IMR-90 (cell line): ENCODE measurements around the gene GABBR2. TPM values are rescaled to one million over a fixed set of nuclear protein-coding genes. Genes with fewer than 3 reads are reported as not detected.

Source experiments
- ATAC-seq: fragments of 200-7000 bp; cut with Tn5 transposase; 2 replicates; pipeline ENCODE4 v1.9.1; 2020; ENCODE audit warnings: low read depth, mild to moderate bottlenecking, moderate library complexity
- BruUV-seq: library from RNA; stranded (reverse); fragments of 400-500 nt; replicated peaks from 2 replicates; lab custom pipeline; 2021; lab: Mats Ljungman, UMichigan
- CTCF ChIA-PET: fragments of 300-600 bp; formaldehyde crosslinking; extraction: SDS; loops from one replicate; lab custom pipeline; 2021; ENCODE audit warnings: antibody characterized with exemption; lab: Yijun Ruan, JAX
- POLR2A ChIA-PET: fragments of 300-600 bp; sonication (Branson Sonifier 250); formaldehyde crosslinking; loops from one replicate; lab custom pipeline; 2022; ENCODE audit warnings: antibody characterized with exemption; ENCODE audit not compliant: unreplicated experiment; lab: Charles Lee
- DNase-seq: peaks from one replicate; pipeline ENCODE4 v3.0.0; 2013
- H2AFZ ChIP-seq: replicated peaks from 2 replicates; pipeline ENCODE3; 2013; ENCODE audit warnings: low read length, mild to moderate bottlenecking; ENCODE audit not compliant: poor library complexity
- H2AK5ac ChIP-seq: 2 replicates; pipeline ENCODE4 v1.6.1; 2013; ENCODE audit warnings: low read depth, low read length, inconsistent platforms
- H2AK9ac ChIP-seq: replicated peaks from 2 replicates; pipeline ENCODE3; 2013; ENCODE audit warnings: mild to moderate bottlenecking, low read depth, low read length, moderate library complexity; ENCODE audit not compliant: poor library complexity
- H2BK120ac ChIP-seq: 2 replicates; pipeline ENCODE4 v1.6.1; 2013; ENCODE audit warnings: low read depth, low read length, inconsistent platforms
- H2BK15ac ChIP-seq: 3 replicates; pipeline ENCODE4 v1.6.1; 2013; ENCODE audit warnings: low read depth, low read length, inconsistent platforms
- H2BK20ac ChIP-seq: 2 replicates; pipeline ENCODE4 v1.6.1; 2013; ENCODE audit warnings: low read depth, mild to moderate bottlenecking, inconsistent platforms, low read length, moderate library complexity
- H2BK5ac ChIP-seq: 2 replicates; pipeline ENCODE4 v1.6.1; 2013; ENCODE audit warnings: mild to moderate bottlenecking, low read depth, low read length, inconsistent platforms; ENCODE audit not compliant: poor library complexity, severe bottlenecking
- H3K14ac ChIP-seq: replicated peaks from 2 replicates; pipeline ENCODE4 v1.6.1; 2013; ENCODE audit warnings: low read depth, low read length, inconsistent platforms
- H3K18ac ChIP-seq: 2 replicates; pipeline ENCODE4 v1.6.1; 2013; ENCODE audit warnings: low read depth, low read length, control low read depth
- H3K23ac ChIP-seq: 2 replicates; pipeline ENCODE4 v1.6.1; 2013; ENCODE audit warnings: low read depth, low read length, inconsistent platforms
- H3K27ac ChIP-seq: 2 replicates; pipeline ENCODE4 v1.5.1; 2013; ENCODE audit warnings: mild to moderate bottlenecking, control low read depth, low read length; ENCODE audit not compliant: insufficient read depth
- H3K27me3 ChIP-seq: 2 replicates; pipeline ENCODE4 v1.6.1; 2013; ENCODE audit warnings: low read length; ENCODE audit not compliant: control insufficient read depth, insufficient read depth
- H3K36me3 ChIP-seq: 2 replicates; pipeline ENCODE4 v1.6.1; 2013; ENCODE audit warnings: low read length, mixed read lengths; ENCODE audit not compliant: control insufficient read depth, insufficient read depth
- H3K4ac ChIP-seq: 2 replicates; pipeline ENCODE4 v1.6.1; 2013; ENCODE audit warnings: low read depth, low read length, inconsistent platforms
- H3K4me1 ChIP-seq: 2 replicates; pipeline ENCODE4 v1.6.1; 2013; ENCODE audit warnings: low read length, mixed read lengths; ENCODE audit not compliant: control insufficient read depth, insufficient read depth
- H3K4me2 ChIP-seq: 2 replicates; pipeline ENCODE4 v1.6.1; 2013; ENCODE audit warnings: low read depth, mild to moderate bottlenecking, control low read depth, low read length, moderate library complexity
- H3K4me3 ChIP-seq: 2 replicates; pipeline ENCODE4 v1.5.1; 2013; ENCODE audit warnings: low read depth, mild to moderate bottlenecking, control low read depth, low read length, moderate library complexity; ENCODE audit not compliant: insufficient read depth
- H3K56ac ChIP-seq: 2 replicates; pipeline ENCODE4 v1.6.1; 2013; ENCODE audit warnings: low read length, inconsistent platforms; ENCODE audit not compliant: insufficient read depth; ENCODE audit errors: extremely low read depth
- H3K79me1 ChIP-seq, 2 experiments: 2 replicates each; pipeline ENCODE4 v1.6.1; 2013; ENCODE audit warnings: low read length in 2 of 2, inconsistent platforms in 1 of 2, low read depth in 1 of 2
- H3K9ac ChIP-seq: 2 replicates; pipeline ENCODE4 v1.6.1; 2013; ENCODE audit warnings: low read depth, low read length, control low read depth
- H3K9me1 ChIP-seq: 2 replicates; pipeline ENCODE4 v1.6.1; 2013; ENCODE audit warnings: low read length, inconsistent platforms; ENCODE audit not compliant: insufficient read depth
- H3K9me3 ChIP-seq: 2 replicates; pipeline ENCODE4 v1.6.1; 2013; ENCODE audit warnings: low read length; ENCODE audit not compliant: control insufficient read depth, insufficient read depth
- H4K20me1 ChIP-seq: 2 replicates; pipeline ENCODE4 v1.6.1; 2013; ENCODE audit warnings: low read length, inconsistent platforms; ENCODE audit not compliant: insufficient read depth
- H4K5ac ChIP-seq: 2 replicates; pipeline ENCODE4 v1.6.1; 2013; ENCODE audit warnings: mild to moderate bottlenecking, low read depth, low read length, control low read depth
- H4K8ac ChIP-seq, 2 experiments: 2 replicates each; pipeline ENCODE4 v1.6.1; 2013; ENCODE audit warnings: low read depth in 2 of 2, low read length in 2 of 2, control low read depth in 1 of 2, inconsistent platforms in 1 of 2
- H4K91ac ChIP-seq: 2 replicates; pipeline ENCODE4 v1.6.1; 2013; ENCODE audit warnings: low read depth, low read length, inconsistent platforms; ENCODE audit not compliant: insufficient read depth
- BHLHE40 ChIP-seq: fragments of 150-350 bp; IDR thresholded peaks from 2 replicates; pipeline ENCODE4 v1.6.1; 2016; ENCODE audit warnings: mild to moderate bottlenecking, low read depth, low read length
- CEBPB ChIP-seq: IDR thresholded peaks from 2 replicates; pipeline ENCODE4 v1.6.1; 2012; ENCODE audit warnings: low read depth, low read length, improper control_type of control experiment
- CHD1 ChIP-seq: IDR thresholded peaks from 2 replicates; pipeline ENCODE4 v1.6.1; 2012; ENCODE audit warnings: low read depth, low read length, improper control_type of control experiment
- FOS ChIP-seq: fragments of 150-350 bp; IDR thresholded peaks from 2 replicates; pipeline ENCODE4 v1.6.1; 2016; ENCODE audit warnings: low read depth, low read length
- MAFK ChIP-seq: IDR thresholded peaks from 2 replicates; pipeline ENCODE4 v1.6.1; 2012; ENCODE audit warnings: low read depth, low read length, improper control_type of control experiment
- MAZ ChIP-seq: IDR thresholded peaks from 2 replicates; pipeline ENCODE4 v1.6.1; 2012; ENCODE audit warnings: low read depth, mild to moderate bottlenecking, low read length, improper control_type of control experiment, moderate library complexity, borderline replicate concordance
- MXI1 ChIP-seq: IDR thresholded peaks from 2 replicates; pipeline ENCODE4 v1.6.1; 2012; ENCODE audit warnings: low read depth, mild to moderate bottlenecking, low read length, moderate library complexity, borderline replicate concordance
- POLR2A ChIP-seq: IDR thresholded peaks from 2 replicates; pipeline ENCODE4 v1.6.1; 2012; ENCODE audit warnings: mild to moderate bottlenecking, low read depth, low read length
- RAD21 ChIP-seq: IDR thresholded peaks from 2 replicates; pipeline ENCODE4 v1.6.1; 2012; ENCODE audit warnings: low read length, improper control_type of control experiment
- RCOR1 ChIP-seq: IDR thresholded peaks from 2 replicates; pipeline ENCODE4 v1.6.1; 2012; ENCODE audit warnings: mild to moderate bottlenecking, low read length, improper control_type of control experiment; ENCODE audit not compliant: insufficient replicate concordance
- RFX5 ChIP-seq: IDR thresholded peaks from 2 replicates; pipeline ENCODE4 v1.8.0; 2012; ENCODE audit warnings: low read depth, mild to moderate bottlenecking, low read length, moderate library complexity
- SMC3 ChIP-seq: fragments of 150-350 bp; IDR thresholded peaks from 2 replicates; pipeline ENCODE4 v1.6.1; 2016; ENCODE audit warnings: low read depth, mild to moderate bottlenecking, antibody characterized with exemption, low read length, moderate library complexity
- WGBS, 2 experiments: methylation state at CpG; one replicate each; pipeline versions ENCODE4 v1.1.5 to v1.1.7; 2013; ENCODE audit warnings: missing lambda C conversion rate in 2 of 2; ENCODE audit not compliant: insufficient read length in 1 of 2; ENCODE audit errors: extremely low coverage in 2 of 2; 5-methylcytosine and 5-hydroxymethylcytosine counted together
- dilution Hi-C: fragments of 300-500 bp; cut with HindIII; formaldehyde crosslinking; loops from one replicate; pipeline ENCODE4 v1.14.3; 2018; ENCODE audit warnings: low sequenced_read_pairs; ENCODE audit not compliant: unreplicated experiment
- in situ Hi-C: fragments of 300-500 bp; cut with MboI; formaldehyde crosslinking; loops from 3 replicates; pipeline ENCODE4 v1.14.3; 2019; ENCODE audit warnings: low sequenced_read_pairs, inconsistent platforms, mixed read lengths
- intact Hi-C: fragments of 100-400 bp; cut with micrococcal nuclease; formaldehyde crosslinking; loops from 2 replicates; pipeline ENCODE4 v1.10.0; 2022
- polyA plus RNA-seq, 3 experiments: library from polyadenylated mRNA; depleted of rRNA; stranded (reverse); fragments of >200 nt; gene quantifications; 2 replicates each; pipeline ENCODE4 v1.2.3, GENCODE V29; 2012; ENCODE audit warnings: low replicate concordance in 1 of 3
- total RNA-seq: library from RNA; depleted of rRNA; stranded (reverse); fragments of >200 nt; gene quantifications from 2 replicates; pipeline ENCODE4 v1.2.3, GENCODE V29; 2012
- TF ChIP-seq, protein P1 (sequence below): fragments of 150-350 bp; IDR thresholded peaks from 2 replicates; pipeline ENCODE4 v1.6.1; 2016; ENCODE audit warnings: low read depth, mild to moderate bottlenecking, low read length, moderate library complexity, borderline replicate concordance
- TF ChIP-seq, protein P2 (sequence below): conservative IDR thresholded peaks from 2 replicates; pipeline ENCODE4 v1.5.1; 2012; ENCODE audit warnings: mild to moderate bottlenecking, low read depth, low read length, improper control_type of control experiment
- TF ChIP-seq, protein P3 (sequence below): fragments of 150-350 bp; IDR thresholded peaks from 2 replicates; pipeline ENCODE4 v1.6.1; 2017; ENCODE audit warnings: mild to moderate bottlenecking, antibody characterized with exemption, low read length, low read depth

Gene GABBR2
- total and polyA plus RNA-seq, 2 of the 4 experiments (the other 2 are of a cell fraction) = 14.2 to 20.3 TPM

DNA sequence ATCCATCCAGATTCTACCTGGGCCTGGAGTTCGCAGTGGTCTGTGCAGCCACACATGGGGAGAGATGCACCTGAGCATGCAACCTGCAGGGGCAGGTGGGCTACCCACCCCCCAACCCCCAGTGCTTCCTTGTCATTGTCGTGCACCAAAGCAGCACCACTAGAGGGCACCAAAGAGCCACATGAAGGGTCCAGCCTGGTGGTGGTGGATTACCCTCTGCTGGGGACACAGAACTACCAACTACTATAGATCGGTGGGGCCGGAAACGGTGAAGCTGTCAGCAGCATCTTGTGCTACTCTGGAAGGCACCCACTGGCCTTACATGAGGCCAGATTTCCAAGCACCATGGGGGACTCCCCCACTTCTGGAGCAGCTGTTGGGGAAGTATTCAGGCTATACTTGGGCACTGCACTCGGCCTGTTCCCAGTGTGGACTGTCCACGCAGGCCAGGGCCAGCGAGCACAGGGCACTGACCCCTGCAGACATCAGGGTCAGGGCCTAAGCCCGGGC, 393.1 kb downstream of the GABBR2 start:
- no peak overlapping the region; the same call in 2 of the 3 replicates for H2BK15ac ChIP-seq
- H3K9me1 ChIP-seq = peaks cover 21% of the 10 kb centered on the region
- peak overlapping the region; percentile 60; the same call in 1 of the 2 replicates for H2BK20ac ChIP-seq
- WGBS, 2 experiments = 62% methylated on average over 5 of the region's 9 CpGs; no CpG with 5 or more reads in 1 of the 2 experiments
- no peaks in the 10 kb centered on the region for H3K9me3 ChIP-seq
- H2AK9ac ChIP-seq = no peak overlapping the region
- H3K4me2 ChIP-seq = no peak overlapping the region
- peak overlapping the region; percentile 81 for H2BK120ac ChIP-seq
- peak overlapping the region; percentile 59 for H3K4ac ChIP-seq
- peak overlapping the region; percentile 25; the same call in 1 of the 2 replicates for H4K91ac ChIP-seq
- peak overlapping the region; percentile 1 for H2BK5ac ChIP-seq
- ChIA-PET CTCF (interaction anchor here (0.6 to 2.8 kb wide), 15 partner anchors 10 to 476 kb away, joined by 3 to 20 read pairs (median 3); partner anchors contain the start of gene GABBR2), POLR2A (no interaction called here)
- H3K4me3 ChIP-seq = no peak overlapping the region
- in situ Hi-C loops = loop anchor here (5.0 kb wide), 2 partner anchors 392 to 457 kb away; partner anchors contain the start of gene GABBR2
- peak overlapping the region; percentile 50 for H2AFZ ChIP-seq
- no peaks in the 10 kb centered on the region for H3K36me3 ChIP-seq
- dilution Hi-C loops = no loop called here
- 0 out of 2 replicates have a peak, but pooled peaks cover 3% of the 10 kb centered on the region for H4K20me1 ChIP-seq
- no peak overlapping the region for H4K5ac ChIP-seq
- DNase-seq = peak; percentile 89
- no peak overlapping the region for H3K14ac ChIP-seq
- H3K4me1 ChIP-seq = peaks cover 23% of the 10 kb centered on the region
- peak overlapping the region in 1 of 2 experiments; percentile 44; a peak in 2 of 4 replicates for H4K8ac ChIP-seq
- H3K18ac ChIP-seq = no peak overlapping the region
- ATAC-seq = peak; percentile 81
- intact Hi-C loops = loop anchor here (1.0 to 10.0 kb wide), 7 partner anchors 97 to 533 kb away; no protein-coding TSS in a partner anchor
- peaks cover 0 to 57% of the 10 kb centered on the region in 2 experiments; a peak in 2 of 4 replicates for H3K79me1 ChIP-seq
- no TSS peak for BruUV-seq
- TF ChIP-seq RAD21 = peak; percentile 100
- TF ChIP-seq BHLHE40 = no peak
- no peak for TF ChIP-seq CEBPB
- peak; percentile 97 for TF ChIP-seq SMC3
- no peak for TF ChIP-seq MXI1
- TF ChIP-seq MAFK = no peak
- TF ChIP-seq CHD1 = peak; percentile 79; the same call in 1 of the 2 replicates
- no peak for TF ChIP-seq RFX5
- TF ChIP-seq, protein P1, sequence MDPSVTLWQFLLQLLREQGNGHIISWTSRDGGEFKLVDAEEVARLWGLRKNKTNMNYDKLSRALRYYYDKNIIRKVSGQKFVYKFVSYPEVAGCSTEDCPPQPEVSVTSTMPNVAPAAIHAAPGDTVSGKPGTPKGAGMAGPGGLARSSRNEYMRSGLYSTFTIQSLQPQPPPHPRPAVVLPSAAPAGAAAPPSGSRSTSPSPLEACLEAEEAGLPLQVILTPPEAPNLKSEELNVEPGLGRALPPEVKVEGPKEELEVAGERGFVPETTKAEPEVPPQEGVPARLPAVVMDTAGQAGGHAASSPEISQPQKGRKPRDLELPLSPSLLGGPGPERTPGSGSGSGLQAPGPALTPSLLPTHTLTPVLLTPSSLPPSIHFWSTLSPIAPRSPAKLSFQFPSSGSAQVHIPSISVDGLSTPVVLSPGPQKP = no peak
- TF ChIP-seq RCOR1 = peak; percentile 36
- peak; percentile 70; the same call in 1 of the 2 replicates for TF ChIP-seq MAZ
- TF ChIP-seq, protein P2, sequence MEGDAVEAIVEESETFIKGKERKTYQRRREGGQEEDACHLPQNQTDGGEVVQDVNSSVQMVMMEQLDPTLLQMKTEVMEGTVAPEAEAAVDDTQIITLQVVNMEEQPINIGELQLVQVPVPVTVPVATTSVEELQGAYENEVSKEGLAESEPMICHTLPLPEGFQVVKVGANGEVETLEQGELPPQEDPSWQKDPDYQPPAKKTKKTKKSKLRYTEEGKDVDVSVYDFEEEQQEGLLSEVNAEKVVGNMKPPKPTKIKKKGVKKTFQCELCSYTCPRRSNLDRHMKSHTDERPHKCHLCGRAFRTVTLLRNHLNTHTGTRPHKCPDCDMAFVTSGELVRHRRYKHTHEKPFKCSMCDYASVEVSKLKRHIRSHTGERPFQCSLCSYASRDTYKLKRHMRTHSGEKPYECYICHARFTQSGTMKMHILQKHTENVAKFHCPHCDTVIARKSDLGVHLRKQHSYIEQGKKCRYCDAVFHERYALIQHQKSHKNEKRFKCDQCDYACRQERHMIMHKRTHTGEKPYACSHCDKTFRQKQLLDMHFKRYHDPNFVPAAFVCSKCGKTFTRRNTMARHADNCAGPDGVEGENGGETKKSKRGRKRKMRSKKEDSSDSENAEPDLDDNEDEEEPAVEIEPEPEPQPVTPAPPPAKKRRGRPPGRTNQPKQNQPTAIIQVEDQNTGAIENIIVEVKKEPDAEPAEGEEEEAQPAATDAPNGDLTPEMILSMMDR = peak; percentile 98
- TF ChIP-seq, protein P3, sequence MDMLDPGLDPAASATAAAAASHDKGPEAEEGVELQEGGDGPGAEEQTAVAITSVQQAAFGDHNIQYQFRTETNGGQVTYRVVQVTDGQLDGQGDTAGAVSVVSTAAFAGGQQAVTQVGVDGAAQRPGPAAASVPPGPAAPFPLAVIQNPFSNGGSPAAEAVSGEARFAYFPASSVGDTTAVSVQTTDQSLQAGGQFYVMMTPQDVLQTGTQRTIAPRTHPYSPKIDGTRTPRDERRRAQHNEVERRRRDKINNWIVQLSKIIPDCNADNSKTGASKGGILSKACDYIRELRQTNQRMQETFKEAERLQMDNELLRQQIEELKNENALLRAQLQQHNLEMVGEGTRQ = no peak
- TF ChIP-seq FOS = no peak
- TF ChIP-seq POLR2A = peak; percentile 48; the same call in 1 of the 2 replicates
- no peak overlapping the region for H3K9ac ChIP-seq
- no peak overlapping the region for H3K23ac ChIP-seq
- H3K56ac ChIP-seq = no peak overlapping the region
- H3K27me3 ChIP-seq = no peaks in the 10 kb centered on the region
- H2AK5ac ChIP-seq = peak overlapping the region; percentile 85
- no peak overlapping the region for H3K27ac ChIP-seq
